HG02943 (cell line): ENCODE measurements around the gene PEX26.
"Not testable (repeated sequence)": the region's sequence is repeated elsewhere in the genome, so short reads cannot be mapped to it uniquely, and the experiment has no call there.

Source experiments
- ATAC-seq: cut with Tn5 transposase; IDR thresholded peaks from one replicate; pipeline ENCODE4 v1.9.1; 2021; ENCODE audit warnings: mild to moderate bottlenecking, low read depth, moderate library complexity; ENCODE audit not compliant: unreplicated experiment

The PEX26 gene

DNA sequence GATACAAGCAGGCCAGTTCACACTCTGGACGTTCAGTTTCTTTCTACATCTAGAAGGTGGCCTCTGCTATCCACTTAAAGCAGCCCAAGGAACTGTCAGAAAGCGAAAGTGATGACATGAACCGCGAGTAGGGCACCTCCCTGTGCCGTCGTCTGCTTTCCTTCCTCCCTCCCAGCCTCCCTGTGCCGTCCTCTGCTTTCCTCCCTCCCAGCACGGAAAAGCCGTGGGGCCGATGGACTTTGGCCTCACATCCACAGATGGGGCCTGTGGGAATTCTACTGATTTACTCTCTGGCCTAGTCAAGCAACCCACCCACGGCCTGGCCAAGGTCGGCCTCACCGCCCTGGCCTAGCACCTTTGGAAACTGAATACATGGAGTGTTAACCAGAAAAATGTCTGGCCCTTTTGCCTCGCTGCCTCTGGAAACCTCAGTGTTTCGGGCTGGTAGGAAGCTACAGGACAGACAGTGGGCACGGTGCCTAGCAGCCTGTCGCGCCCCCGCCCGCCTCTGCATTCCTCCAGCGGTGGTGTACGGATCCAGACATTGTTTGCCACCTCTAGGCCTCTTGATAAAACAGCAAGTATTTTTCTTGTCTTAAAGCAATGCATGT lies 14.2 kb downstream of the PEX26 start:
- ATAC-seq: no peak

DNA sequence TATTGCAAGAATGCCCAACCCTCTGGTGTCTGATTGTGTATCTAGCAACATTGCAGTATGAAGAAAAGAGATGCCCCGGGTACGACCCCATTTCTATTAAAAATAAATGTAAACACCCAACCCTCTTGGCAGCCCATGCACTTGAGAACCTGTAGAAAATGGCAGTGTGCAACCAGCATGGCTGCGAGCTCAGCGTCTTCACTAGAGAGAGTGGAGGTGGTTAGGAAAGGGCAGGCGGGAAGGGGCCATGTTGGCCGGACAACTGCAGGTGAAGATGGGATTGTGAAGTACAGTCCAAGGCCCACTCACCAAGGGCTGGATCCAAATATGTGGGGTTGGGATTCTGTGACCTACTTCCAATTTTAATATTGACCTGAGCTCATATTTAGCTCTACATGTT lies 15.9 kb downstream of the PEX26 start:
- ATAC-seq: no peak

DNA sequence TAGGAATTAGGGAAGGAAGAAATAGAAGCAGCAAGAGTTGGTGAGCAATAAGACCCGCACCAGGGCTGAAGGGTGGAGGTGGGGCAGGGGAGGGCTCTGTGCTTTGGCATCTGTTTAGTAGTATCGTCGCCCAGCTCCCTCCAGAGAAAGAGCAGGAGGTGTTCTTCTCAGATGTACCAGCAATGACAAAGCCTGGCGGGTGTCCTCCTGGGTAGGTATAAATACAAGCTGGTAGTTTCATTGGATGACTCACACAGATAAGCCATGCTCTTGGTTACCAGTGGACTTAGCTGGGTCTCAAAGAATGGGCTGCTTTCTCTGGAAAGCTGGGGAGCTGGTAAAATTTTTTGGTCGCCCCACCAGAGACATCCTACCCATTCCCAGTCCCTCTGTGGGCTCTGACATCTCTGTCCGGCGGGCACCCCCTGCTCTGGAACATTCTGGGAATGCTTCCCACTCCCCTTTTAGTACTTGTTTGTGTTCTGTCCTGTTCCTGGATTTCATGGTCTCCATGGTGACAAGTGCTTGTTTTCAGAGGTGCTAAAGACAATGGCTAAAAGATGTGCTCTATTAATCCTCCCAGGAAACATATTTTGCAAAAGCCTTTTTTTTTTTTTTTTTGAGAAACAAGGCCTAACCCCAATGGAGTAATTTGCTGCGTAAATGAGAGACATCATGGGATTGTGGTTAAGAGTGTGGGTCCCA lies 17.5 kb downstream of the PEX26 start:
- no peak for ATAC-seq

DNA sequence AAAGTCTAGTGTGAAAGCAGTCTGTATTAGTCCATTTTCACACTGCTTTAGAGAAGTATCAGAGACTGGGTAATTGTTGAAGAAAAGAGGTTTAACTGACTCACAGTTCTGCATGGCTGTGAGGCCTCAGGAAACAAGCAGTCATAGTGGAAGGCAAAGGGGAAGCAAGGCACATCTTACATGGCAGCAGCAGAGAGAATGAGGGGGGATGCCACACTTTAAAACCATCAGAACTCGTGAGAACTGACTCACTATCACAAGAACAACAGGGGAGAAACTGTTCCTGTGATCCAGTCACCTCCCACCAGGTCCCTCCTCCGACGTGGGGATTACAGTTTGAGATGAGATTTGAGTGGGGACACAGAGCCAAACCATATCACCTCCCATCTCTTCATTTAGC lies 19.0 kb downstream of the PEX26 start:
- ATAC-seq: no peak

DNA sequence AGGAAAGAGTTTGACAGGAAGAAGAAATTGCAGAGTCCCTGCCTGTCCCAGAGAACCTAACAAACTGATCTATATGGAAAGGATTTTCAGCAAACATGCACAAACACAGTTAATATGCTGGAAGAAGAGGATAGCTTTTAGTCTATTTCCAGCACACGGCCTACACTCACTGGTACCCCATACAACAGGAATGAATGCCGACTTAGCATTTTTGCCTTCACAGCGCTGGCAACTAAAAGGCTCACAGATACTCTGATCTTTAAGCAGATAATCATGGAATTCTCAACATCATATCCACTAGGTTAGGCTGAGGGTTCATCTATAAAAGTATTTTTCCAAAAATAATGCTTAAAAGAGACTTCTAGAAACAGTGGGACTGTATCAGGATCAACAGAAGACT lies 23.0 kb downstream of the PEX26 start:
- no peak for ATAC-seq

DNA sequence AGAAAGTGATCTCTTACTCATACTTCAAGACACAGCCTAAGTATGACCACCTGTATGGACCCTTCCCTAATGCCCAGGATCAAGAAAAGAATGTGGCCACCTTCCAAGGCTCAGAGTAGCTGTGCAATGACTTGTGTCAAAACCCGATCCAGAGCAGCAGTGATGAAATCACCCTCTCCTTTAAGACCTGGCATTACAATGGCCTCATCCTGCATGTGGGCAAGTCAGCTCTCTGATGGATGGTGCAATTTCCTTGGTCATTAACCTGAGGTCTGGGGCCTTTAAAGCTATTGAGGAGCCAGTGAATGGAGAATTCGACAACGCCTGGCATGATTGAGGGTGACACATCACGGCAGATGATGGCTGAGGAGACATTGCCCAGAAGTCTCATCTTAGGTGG lies 23.7 kb downstream of the PEX26 start:
- ATAC-seq: no peak

DNA sequence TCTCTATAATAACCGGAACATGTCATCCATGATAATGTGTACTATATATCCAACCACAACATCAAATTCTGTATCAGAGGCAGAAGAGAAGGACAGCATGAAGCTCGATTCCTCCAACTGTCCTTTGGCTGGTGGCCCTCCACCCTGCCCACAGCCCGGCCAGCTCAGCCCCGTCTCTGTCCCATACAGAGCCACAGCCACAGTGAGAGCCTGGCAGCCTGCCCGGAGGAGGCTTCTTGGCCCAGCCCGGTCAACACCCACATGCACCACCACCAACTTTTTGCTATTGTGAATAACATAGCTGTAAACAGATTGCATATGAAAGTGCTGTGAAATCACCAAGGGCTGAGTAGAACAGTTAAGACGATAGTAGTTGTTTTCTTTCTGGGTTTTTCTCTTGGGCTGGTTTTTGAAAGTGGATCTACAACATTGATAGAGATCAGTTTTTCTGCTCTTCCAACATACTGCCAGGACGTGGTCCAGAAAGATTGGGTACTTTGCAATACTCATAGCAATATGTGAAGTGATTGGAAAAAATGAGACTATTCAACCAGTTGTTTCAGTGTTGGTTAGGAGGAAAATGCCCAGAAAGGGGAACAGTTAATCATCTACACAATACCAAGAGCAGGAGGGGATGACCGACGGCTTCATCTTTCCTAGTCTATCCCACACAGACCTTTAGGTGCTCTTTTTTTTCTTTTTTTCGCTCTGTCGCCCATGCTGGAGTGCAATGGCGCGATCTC lies 25.9 kb downstream of the PEX26 start:
- no peak for ATAC-seq

DNA sequence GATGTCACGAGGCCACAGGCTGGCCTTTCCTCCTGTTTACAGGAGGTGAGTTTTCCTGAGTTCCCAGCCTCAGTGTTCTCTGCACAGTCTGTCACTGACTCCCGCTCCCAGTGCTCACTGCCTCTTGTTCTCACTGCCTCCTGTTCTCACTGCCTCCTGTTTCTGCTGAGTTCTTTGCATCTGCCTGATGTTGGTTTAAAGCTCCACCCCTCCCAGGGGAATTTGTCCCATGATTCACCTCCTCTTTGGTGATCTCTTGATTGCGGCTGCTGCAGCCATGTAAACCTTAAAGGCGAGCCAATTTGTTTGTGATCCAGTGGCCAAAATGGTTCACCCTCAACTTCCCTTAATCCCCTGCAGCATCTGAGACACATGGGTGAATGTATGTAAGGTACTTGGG lies 26.8 kb downstream of the PEX26 start:
- ATAC-seq: no peak

DNA sequence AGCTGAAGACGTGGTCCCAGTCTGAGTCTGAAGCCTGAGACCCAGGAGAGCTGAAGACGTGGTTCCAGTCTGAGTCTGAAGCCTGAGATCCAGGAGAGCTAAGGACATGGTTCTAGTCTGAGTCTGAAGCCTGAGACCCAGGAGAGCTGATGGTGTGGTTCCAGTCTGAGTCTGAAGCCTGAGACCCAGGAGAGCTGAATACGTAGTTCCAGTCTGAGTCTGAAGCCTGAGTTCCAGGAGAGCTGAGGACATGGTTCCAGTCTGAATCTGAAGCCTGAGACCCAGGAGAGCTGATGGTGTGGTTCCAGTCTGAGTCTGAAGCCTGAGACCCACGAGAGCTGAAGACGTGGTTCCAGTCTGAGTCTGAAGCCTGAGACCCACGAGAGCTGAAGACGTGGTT lies 28.2 kb downstream of the PEX26 start:
- ATAC-seq: not testable (repeated sequence)

DNA sequence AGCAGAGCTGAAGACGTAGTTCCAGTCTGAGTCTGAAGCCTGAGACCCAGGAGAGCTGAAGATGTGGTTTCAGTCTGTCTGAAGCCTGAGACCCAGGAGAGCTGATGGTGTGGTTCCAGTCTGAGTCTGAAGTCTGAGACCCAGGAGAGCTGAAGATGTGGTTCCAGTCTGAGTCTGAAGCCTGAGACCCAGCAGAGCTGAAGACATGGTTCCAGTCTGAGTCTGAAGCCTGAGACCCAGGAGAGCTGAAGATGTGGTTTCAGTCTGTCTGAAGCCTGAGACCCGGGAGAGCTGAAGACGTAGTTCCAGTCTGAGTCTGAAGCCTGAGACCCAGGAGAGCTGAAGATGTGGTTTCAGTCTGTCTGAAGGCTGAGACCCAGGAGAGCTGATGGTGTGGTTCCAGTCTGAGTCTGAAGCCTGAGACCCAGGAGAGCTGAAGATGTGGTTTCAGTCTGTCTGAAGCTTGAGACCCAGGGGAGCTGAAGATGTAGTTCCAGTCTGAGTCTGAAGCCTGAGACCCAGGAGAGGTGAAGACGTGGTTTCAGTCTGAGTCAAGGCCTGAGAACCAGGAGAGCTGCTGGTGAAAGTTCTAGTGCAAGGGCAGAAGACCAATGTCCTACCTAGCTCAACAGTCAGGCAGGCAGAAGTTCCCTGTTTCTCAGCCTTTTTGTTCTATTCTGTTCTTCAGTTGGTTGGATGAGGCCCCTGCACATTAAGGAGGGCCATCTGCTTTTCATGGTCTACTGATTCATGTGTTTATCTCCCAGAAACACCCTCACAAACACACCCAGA lies 29.0 kb downstream of the PEX26 start:
- not testable (repeated sequence) for ATAC-seq

DNA sequence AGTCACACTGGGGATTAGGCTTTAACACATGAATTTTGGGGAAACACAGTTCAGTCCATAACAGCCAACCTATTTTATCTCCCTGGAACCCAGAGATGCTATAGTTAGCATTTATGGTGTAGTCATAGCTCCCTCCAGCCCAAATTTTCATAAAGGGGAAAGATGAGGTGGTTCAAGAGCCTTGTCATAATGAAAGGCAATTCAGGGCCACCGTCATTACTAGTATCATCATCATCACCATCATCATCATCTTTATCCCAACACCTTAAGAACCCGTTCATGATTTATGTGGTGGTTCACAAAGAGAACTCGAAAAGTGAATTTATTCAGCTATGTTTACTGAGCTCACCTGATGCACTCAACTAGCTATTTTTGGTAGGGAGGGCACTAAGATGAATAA lies 30.4 kb downstream of the PEX26 start:
- no peak for ATAC-seq

DNA sequence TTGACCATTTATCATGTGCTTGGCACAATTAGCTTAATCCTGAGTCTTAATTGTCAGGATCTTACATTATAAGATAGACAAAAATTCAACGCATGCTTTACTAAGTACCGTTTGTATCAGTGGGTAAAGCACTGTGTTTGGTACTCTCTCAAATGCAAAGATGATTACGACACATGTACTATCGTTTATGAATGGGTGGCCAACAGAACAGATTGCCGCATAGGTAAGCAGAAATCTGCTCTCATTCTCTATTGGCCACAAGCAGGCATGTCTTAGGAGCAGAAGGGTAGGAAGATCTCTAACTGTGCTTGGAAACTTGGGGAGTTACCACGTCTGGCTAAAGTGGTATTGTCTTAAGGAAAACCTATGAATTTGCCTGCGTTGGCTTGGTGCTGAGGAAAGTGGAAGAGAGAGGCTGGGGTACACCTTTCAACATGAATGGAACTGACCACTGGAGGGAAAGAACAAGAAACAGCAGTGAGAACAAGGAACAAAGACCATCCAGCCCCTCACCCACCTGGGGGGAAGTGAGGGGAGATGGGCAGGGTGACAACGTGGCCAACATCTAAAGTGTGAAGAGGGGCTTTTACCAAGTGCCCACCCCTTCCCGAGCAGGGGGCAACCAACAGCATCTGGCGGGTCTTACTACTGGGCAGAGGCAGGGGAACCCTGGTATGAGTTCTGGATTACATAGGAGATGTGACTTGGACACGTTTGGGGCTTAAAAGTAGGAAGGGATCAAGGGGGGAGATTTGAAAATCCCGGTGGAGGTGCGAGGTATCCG lies 31.8 kb downstream of the PEX26 start:
- no peak for ATAC-seq

DNA sequence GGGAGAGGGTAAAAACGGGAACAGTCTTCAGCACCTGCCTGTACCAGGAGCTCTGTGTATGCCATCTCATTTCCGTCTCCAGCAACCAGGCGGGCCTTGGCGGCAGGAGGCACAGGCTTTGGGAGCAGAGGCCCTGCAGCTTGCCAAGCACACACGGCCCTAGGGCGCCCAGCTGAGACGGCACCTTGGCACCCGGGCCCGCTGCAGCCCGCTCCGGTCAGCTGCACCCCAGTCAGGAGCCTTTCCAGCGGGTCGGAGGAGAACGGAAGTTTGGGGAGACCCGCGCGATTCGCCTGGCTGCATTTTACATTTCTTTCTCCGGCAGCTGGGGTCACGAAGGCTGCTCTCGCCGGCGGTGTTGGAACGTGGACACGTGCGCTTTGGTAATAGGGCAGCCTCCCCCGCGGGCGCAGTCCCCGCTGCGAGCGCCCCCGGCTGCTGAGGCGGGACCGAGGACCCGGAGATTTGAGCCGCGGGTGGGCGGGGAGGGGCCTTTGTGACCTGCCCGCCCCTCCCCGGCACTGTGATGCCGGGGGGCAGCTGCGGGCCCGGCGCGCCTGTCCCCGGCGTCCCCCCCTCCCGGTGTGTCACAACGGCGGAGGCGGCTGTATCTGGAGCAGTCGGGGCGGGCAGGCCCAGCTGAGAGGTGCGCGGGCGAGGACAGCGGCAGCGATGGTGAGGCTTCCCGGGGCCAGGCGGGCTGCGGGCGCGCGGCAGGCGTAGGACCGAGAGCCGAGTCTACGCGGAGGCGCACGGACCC lies 32.6 kb downstream of the PEX26 start, which contains the start of gene TUBA8:
Gene TUBA8 (plus strand): TSS at position 616 of the 760 bp plus-strand sequence. CDS start 57 bp downstream, at position 673.
- ATAC-seq: no peak

DNA sequence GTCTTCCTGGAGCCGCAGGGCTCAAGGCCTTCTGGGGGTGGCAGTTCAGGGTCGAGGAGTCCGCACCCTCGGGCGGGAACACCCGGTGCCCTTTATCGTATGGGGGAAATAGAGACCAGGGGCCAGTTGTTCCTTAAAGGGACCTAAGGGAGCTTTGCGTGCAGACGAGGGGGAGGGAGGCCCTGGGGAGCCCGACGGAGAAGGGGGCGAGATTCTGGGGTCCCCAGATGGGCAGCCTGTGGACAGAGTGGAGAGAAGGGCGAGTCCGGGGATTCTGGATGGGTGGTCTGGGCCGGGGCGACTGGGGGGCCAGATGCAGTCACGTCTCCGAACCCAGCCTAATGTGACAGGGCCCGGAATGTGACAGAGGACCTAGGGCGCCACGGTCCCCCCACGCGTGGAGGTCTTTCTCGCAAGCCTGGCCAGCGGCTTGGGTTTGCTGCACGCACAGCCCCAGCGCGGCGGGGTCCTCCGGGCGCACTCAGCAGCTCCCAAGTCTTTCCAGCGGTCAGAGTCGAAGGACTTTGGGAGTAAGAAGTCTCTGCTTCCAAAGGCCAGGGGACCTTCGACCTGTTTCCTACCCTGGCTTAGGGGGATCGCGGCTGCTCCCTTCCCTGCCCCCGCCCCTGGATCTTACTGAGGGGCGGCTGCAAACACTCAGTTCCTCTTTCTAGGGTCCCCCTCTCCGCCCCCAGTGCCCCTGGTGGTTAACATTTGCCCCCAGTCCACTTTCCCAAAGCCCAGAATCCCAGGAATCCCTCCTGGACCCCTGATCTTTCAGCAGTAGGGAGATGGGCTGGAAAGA lies 33.4 kb downstream of the PEX26 start:
- ATAC-seq: no peak

DNA sequence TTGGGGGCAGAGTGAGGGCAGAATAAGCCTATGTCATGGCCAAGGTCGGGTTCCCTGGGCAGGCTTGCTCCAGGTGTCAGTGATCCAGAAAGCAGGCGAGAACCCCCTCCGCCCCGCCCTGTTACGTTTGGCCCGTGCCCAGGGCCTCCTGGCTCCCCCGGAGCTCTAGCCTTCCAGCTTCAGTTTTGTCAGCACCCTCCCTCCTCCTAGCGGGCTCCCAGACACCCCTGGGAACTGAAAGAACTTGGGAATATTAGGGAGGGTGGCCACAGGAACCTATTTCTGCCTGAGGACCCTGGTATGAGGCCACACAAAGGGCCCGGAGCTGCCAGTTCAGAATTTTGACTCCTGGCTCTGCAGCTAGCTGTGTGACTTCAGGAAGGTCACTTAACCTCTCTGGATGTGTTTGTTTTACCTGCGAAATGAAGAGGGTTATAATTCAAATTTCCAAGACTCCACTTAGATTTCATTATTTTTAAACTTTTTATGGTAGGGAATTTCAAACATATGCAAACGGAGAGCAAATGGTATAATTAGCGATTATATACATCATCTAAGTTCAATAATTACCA lies 34.1 kb downstream of the PEX26 start:
- ATAC-seq: no peak

DNA sequence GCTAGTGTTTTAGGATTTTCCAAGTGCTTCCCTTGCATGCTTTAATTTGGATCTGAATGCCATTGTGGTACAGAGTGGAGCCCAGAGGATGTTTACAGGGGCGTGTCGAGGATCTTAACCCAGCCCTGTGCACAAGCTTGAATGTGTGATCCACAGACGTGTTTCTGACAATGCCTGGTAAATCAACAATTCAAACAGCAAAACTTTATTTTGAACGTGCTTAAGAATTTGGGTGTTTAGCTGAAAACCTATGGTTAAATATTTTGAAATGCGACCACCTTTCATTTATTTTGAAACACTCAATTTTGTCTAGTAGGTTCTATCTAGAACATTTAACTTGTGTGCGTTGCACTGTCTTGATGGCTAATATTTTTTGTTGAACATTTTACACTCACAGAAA lies 34.6 kb downstream of the PEX26 start:
- no peak for ATAC-seq

DNA sequence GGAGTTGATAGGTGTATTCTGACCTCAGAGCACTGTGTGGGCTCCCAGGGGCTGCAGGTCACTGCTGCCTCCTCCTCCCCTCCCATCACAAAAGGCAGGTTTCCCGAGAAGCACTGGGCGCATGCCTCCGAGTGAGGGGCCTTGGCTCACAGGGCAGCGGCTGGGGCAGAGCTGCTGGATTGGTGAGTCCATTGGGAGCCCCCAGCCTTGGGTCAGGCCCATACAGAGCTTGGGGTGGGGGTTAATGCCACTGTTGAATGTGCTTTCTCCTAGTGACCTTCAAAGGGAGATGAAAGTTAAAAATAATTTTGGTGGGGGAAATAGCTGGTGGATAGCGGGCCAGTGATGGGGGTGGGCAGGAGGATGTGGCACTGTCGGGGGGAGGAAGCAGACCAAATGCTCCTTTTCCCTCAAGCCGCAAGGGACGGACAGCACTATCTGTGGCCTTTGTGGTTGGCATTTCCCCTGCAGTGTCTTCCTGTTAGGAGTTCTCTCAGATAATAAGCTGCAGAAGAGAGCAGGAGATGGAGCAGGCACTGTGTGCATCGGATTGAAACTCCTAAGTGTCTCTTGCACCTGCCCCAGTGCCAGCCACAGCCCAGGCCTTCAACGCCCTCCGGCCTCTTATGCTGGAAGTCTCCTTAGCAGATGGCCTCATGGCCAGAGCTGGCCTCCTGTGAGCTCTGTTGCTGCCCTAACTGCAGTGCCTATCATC lies 36.0 kb downstream of the PEX26 start:
- ATAC-seq: no peak

DNA sequence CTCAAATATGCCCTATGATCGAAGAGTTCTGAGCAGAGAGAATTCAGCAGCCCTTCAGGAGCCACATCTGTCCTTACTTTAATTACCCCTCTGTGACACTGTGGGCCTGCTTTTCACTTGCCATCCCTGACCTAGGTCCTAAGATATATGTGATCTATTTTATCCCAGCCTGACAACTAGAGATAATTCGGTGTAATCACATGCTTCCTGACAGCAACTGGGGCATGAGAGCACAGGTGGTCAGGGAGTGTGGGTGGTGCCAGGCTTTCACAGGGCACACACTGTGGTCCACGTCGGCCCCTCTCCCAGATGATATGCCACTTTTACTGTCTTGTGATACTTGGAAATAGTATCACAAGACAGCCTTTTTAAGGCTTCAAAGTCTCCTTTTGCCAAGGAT lies 36.7 kb downstream of the PEX26 start:
- no peak for ATAC-seq
